HepG2 (cell line): ENCODE measurements around the gene FRMD1. TPM values are rescaled to one million over a fixed set of nuclear protein-coding genes. Genes with fewer than 3 reads are reported as not detected.

ENCODE experiments used
- ATAC-seq: fragments of 200-7000 bp; cut with Tn5 transposase; 3 replicates; pipeline ENCODE4 v1.9.1; 2020; ENCODE audit warnings: mild to moderate bottlenecking, moderate library complexity
- BruUV-seq: library from RNA; stranded (reverse); fragments of 400-500 nt; replicated peaks from 2 replicates; lab custom pipeline; 2021; lab: Mats Ljungman, UMichigan
- CTCF ChIA-PET: fragments of 300-600 bp; formaldehyde crosslinking; extraction: SDS; loops from one replicate; lab custom pipeline; 2021; ENCODE audit warnings: low total read pairs, inconsistent platforms, low intra/inter-chr PET ratio; lab: Yijun Ruan, JAX
- POLR2A ChIA-PET: fragments of 350-600 bp; sonication (Branson Sonifier 250); formaldehyde crosslinking; loops from one replicate; lab custom pipeline; 2020; ENCODE audit warnings: antibody characterized with exemption, inconsistent platforms; lab: Yijun Ruan, JAX
- DNase-seq: peaks from one replicate; pipeline ENCODE4 v3.0.0-alpha.2; 2015; ENCODE audit warnings: low spot score
- FAIRE-seq: peaks from 3 replicates; lab custom pipeline; 2011; peaks lifted over from hg19 to GRCh38; lab: Jason Lieb, UNC
- H2AFZ ChIP-seq: one replicate; pipeline ENCODE4 v1.6.1; 2011; ENCODE audit warnings: low read length, inconsistent platforms
- H3K27ac ChIP-seq: fragments of 300-600 bp; 3 replicates; pipeline ENCODE4 v1.8.0; 2011; ENCODE audit warnings: mixed run types, mild to moderate bottlenecking, mixed read lengths, low read length, inconsistent platforms; ENCODE audit not compliant: insufficient read depth; ENCODE audit errors: extremely low read length
- H3K27me3 ChIP-seq, 2 experiments: fragments of 200-600 bp in 1 of 2; 2 replicates in 1 of 2; 3 replicates in 1 of 2; pipeline versions ENCODE4 v1.6.0 to v1.8.0; 2011; ENCODE audit warnings: low read length in 2 of 2, mild to moderate bottlenecking in 2 of 2, moderate library complexity in 2 of 2, inconsistent platforms in 1 of 2; ENCODE audit not compliant: insufficient read depth in 2 of 2, control insufficient read depth in 1 of 2
- H3K36me3 ChIP-seq, 2 experiments: fragments of 200-600 bp in 1 of 2; replicated peaks in 1 of 2; 2 replicates in 1 of 2; 3 replicates in 1 of 2; pipeline versions ENCODE4 v1.5.1 to v1.8.0; 2011; ENCODE audit warnings: low read length in 2 of 2, inconsistent platforms in 1 of 2; ENCODE audit not compliant: insufficient read depth in 2 of 2, control insufficient read depth in 1 of 2
- H3K4me1 ChIP-seq: 2 replicates; pipeline ENCODE4 v1.5.1; 2012; ENCODE audit warnings: low read length, inconsistent platforms; ENCODE audit not compliant: insufficient read depth
- H3K4me2 ChIP-seq: 2 replicates; pipeline ENCODE4 v1.6.0; 2011; ENCODE audit warnings: low read depth, low read length, inconsistent platforms
- H3K4me3 ChIP-seq, 3 experiments: fragments of 200-600 bp in 1 of 3; sonication (generic), shearing (Covaris generic) in 1 of 3; replicated peaks in 1 of 3; 2 replicates each; pipeline ENCODE4 v1.5.1; 2011 to 2016; ENCODE audit warnings: low read length in 3 of 3, inconsistent platforms in 2 of 3, low read depth in 2 of 3, mild to moderate bottlenecking in 2 of 3, control low read depth in 1 of 3, mixed read lengths in 1 of 3; ENCODE audit not compliant: insufficient read depth in 1 of 3
- H3K79me2 ChIP-seq: one replicate; pipeline ENCODE4 v1.6.1; 2011; ENCODE audit warnings: low read length, inconsistent platforms; ENCODE audit not compliant: insufficient read depth
- H3K9ac ChIP-seq: 2 replicates; pipeline ENCODE4 v1.6.0; 2011; ENCODE audit warnings: mild to moderate bottlenecking, low read depth, low read length, inconsistent platforms; ENCODE audit not compliant: insufficient read depth
- H3K9me3 ChIP-seq: 2 replicates; pipeline ENCODE4 v1.5.1; 2012; ENCODE audit warnings: mild to moderate bottlenecking, low read length
- H4K20me1 ChIP-seq: 2 replicates; pipeline ENCODE4 v1.6.0; 2011; ENCODE audit warnings: inconsistent platforms, mild to moderate bottlenecking, low read length, moderate library complexity; ENCODE audit not compliant: insufficient read depth
- ARNT ChIP-seq: fragments of 450-650 bp; IDR thresholded peaks from 2 replicates; pipeline ENCODE4 v1.6.1; 2017
- CHCHD3 ChIP-seq: sonication (generic); formaldehyde crosslinking; IDR thresholded peaks from 2 replicates; pipeline ENCODE4 v1.8.0; 2022; ENCODE audit warnings: mild to moderate bottlenecking, missing genetic modification reagents, moderate library complexity
- MAZ ChIP-seq, 2 experiments: sonication (generic) in 1 of 2; formaldehyde crosslinking in 1 of 2; IDR thresholded peaks; 2 replicates each; pipeline versions ENCODE4 v1.5.0 to v1.6.1; 2012 to 2020; ENCODE audit warnings: low read depth in 2 of 2, mild to moderate bottlenecking in 2 of 2, borderline replicate concordance in 1 of 2, improper control_type of control experiment in 1 of 2, low read length in 1 of 2, missing genetic modification reagents in 1 of 2, moderate library complexity in 1 of 2
- MXD3 ChIP-seq: IDR thresholded peaks from 2 replicates; pipeline ENCODE4 v1.6.1; 2016; ENCODE audit warnings: mild to moderate bottlenecking, missing biosample characterization, missing genetic modification reagents
- NCOA5 ChIP-seq: sonication (generic); formaldehyde crosslinking; IDR thresholded peaks from 2 replicates; pipeline ENCODE4 v1.4.0; 2020; ENCODE audit warnings: missing genetic modification reagents
- RELA ChIP-seq: sonication (generic); formaldehyde crosslinking; IDR thresholded peaks from 2 replicates; pipeline ENCODE4 v1.4.0; 2020; ENCODE audit warnings: missing genetic modification reagents
- TGIF2 ChIP-seq: IDR thresholded peaks from 2 replicates; pipeline ENCODE4 v1.6.1; 2016; ENCODE audit warnings: control low read depth, missing compliant biosample characterization
- ZNF513 ChIP-seq: sonication (generic); formaldehyde crosslinking; conservative IDR thresholded peaks from 2 replicates; pipeline ENCODE4 v1.5.0; 2020; ENCODE audit warnings: missing genetic modification reagents
- ZNF552 ChIP-seq: sonication (generic); formaldehyde crosslinking; IDR thresholded peaks from 2 replicates; pipeline ENCODE4 v1.9.0; 2022; ENCODE audit warnings: missing genetic modification reagents, mild to moderate bottlenecking, borderline replicate concordance
- WGBS: methylation state at CpG from one replicate; pipeline ENCODE4 v1.1.6; 2017; ENCODE audit warnings: low lambda C conversion rate; 5-methylcytosine and 5-hydroxymethylcytosine counted together
- in situ Hi-C: cut with HindIII; loops from 2 replicates; pipeline ENCODE4 v1.10.0; 2017; ENCODE audit warnings: low pct_unique_long_range_greater_than_20kb; ENCODE audit not compliant: extremely low pct_ligation_motif_present
- intact Hi-C: fragments of 100-400 bp; cut with micrococcal nuclease; formaldehyde crosslinking; loops from one replicate; pipeline ENCODE4 v1.10.0; 2022; ENCODE audit not compliant: unreplicated experiment
- polyA plus RNA-seq, 8 experiments: library from polyadenylated mRNA; depleted of rRNA in 3 of 8; stranded (reverse) in 7 of 8; unstranded in 1 of 8; fragments of >200 nt; fragmentation: Illumina TruSeq in 4 of 8; extraction: Trizol in 4 of 8; gene quantifications; 2 replicates each; pipeline versions ENCODE4 v1.2.1 to v1.2.3, GENCODE V29; 2011 to 2016; ENCODE audit warnings: low read depth in 4 of 8, missing spikeins in 1 of 8, mixed read lengths in 1 of 8; ENCODE audit not compliant: insufficient read depth in 1 of 8
- total RNA-seq, 5 experiments: library from RNA; depleted of rRNA; stranded (reverse); fragments of >200 nt; fragmentation: Illumina TruSeq; extraction: Trizol; gene quantifications; 2 replicates each; pipeline ENCODE4 v1.2.3, GENCODE V29; 2016; ENCODE audit warnings: low read depth in 1 of 5
- TF ChIP-seq, protein P1 (sequence below): sonication (generic); formaldehyde crosslinking; IDR thresholded peaks from 2 replicates; pipeline ENCODE4 v1.4.0; 2020; ENCODE audit warnings: missing genetic modification reagents
- TF ChIP-seq, protein P2 (sequence below): sonication (generic); formaldehyde crosslinking; IDR thresholded peaks from 2 replicates; pipeline ENCODE4 v1.5.0; 2020; ENCODE audit warnings: mild to moderate bottlenecking, missing genetic modification reagents

The FRMD1 gene
- total and polyA plus RNA-seq, 2 of the 13 experiments (the other 11 are each of a cell fraction or from before 2014, with no cell fraction given) = 0.01 TPM; not detected in 1

DNA sequence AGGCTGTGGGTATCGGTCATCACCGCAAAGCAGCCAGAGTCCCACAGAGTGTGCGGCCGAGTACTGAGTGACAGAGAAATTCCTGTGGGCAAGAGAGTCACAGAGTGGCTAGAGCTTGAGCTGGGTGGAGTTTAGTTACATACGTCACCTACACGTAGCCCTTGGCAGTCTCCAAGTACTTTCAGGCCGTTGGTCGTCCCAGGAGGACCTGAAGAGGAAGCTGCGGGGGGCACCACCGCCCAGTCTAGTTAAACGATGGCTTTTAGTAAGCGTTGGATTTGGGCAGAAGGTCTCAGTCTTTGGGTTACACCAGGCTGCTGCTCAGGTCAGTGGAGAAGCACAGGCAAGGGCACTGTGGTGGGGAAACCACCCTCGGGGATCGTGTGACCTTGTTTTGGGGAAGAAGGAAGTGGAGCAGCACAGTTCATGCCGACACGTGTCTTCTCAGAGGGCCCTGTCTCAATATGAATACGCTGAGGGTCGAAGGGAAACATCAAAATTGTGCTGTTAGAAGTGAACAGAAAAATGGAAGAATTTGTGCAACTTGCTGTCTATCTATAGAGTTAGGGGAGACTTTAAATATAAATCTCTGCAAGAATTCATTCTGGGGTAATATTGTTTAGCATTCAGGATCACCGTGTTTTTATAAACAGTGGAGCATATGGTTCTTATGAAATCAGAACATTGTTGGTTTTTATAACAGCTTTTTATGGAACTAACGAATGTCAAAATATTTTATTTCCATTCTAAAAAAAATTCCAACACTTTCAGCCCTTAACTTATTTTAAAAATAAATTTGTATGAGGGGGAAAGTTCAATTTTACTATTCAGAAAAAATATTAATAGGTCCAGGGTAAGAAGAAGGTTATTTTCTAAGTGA, 52.9 kb downstream of the FRMD1 start:
- ATAC-seq (no peak), DNase-seq (no peak), FAIRE-seq (no peak)
- Histone ChIP-seq H2AFZ (no peak overlapping the region), H3K27me3 (peaks cover 0 to 12% of the 10 kb centered on the region in 2 experiments; a peak in 2 of 5 replicates), H3K27ac (no peak overlapping the region), H3K9me3 (no peaks in the 10 kb centered on the region), H3K4me1 (peaks cover 33% of the 10 kb centered on the region), H3K36me3 (no peaks in the 10 kb centered on the region), H3K4me3 (no peak overlapping the region), H3K4me2 (no peak overlapping the region), H4K20me1 (no peaks in the 10 kb centered on the region), H3K9ac (no peak overlapping the region), H3K79me2 (no peaks in the 10 kb centered on the region)
- intact Hi-C loops (no loop called here), in situ Hi-C loops (no loop called here)
- WGBS = 73% methylated on average over 20 of the region's 20 CpGs
- ChIA-PET CTCF (no interaction called here), POLR2A (no interaction called here)
- no TSS peak for BruUV-seq
- TF ChIP-seq TGIF2 (CRISPR knock-in tag) (no peak), CHCHD3 (CRISPR knock-in tag) (no peak), ARNT (no peak), MXD3 (CRISPR knock-in tag) (no peak), RELA (CRISPR knock-in tag) (no peak), ZNF513 (CRISPR knock-in tag) (no peak), NCOA5 (no peak), MAZ (IDR thresholded peaks at IDR 0.05; ENCODE audit: borderline replicate concordance, low read depth, low read length) (no peak), MAZ (CRISPR knock-in tag; IDR thresholded peaks at IDR 0.05; ENCODE audit: low read depth) (no peak), ZNF552 (CRISPR knock-in tag) (no peak)
- TF ChIP-seq, protein P1, sequence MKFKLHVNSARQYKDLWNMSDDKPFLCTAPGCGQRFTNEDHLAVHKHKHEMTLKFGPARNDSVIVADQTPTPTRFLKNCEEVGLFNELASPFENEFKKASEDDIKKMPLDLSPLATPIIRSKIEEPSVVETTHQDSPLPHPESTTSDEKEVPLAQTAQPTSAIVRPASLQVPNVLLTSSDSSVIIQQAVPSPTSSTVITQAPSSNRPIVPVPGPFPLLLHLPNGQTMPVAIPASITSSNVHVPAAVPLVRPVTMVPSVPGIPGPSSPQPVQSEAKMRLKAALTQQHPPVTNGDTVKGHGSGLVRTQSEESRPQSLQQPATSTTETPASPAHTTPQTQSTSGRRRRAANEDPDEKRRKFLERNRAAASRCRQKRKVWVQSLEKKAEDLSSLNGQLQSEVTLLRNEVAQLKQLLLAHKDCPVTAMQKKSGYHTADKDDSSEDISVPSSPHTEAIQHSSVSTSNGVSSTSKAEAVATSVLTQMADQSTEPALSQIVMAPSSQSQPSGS (CRISPR knock-in tag) = no peak
- TF ChIP-seq, protein P2, sequence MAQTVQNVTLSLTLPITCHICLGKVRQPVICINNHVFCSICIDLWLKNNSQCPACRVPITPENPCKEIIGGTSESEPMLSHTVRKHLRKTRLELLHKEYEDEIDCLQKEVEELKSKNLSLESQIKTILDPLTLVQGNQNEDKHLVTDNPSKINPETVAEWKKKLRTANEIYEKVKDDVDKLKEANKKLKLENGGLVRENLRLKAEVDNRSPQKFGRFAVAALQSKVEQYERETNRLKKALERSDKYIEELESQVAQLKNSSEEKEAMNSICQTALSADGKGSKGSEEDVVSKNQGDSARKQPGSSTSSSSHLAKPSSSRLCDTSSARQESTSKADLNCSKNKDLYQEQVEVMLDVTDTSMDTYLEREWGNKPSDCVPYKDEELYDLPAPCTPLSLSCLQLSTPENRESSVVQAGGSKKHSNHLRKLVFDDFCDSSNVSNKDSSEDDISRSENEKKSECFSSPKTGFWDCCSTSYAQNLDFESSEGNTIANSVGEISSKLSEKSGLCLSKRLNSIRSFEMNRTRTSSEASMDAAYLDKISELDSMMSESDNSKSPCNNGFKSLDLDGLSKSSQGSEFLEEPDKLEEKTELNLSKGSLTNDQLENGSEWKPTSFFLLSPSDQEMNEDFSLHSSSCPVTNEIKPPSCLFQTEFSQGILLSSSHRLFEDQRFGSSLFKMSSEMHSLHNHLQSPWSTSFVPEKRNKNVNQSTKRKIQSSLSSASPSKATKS = no peak
